ENCODE measurements around the gene NEURL3. TPM values are rescaled to one million over a fixed set of nuclear protein-coding genes. Genes with fewer than 3 reads are reported as not detected.
A peak's percentile ranks its signal among the peaks of the same experiment; 100 is the strongest.

Gene NEURL3
- total and polyA plus RNA-seq, 9 of the 15 experiments (the other 6 are each of a cell fraction or from before 2014, with no cell fraction given), result not detected

GRCh38 chr2:96531872-96532505 lies 26.8 kb upstream of the NEURL3 start (continued):
- TF ChIP-seq SFPQ (IDR thresholded peaks at IDR 0.05; ENCODE audit: low read depth, low read length), result no peak
- TF ChIP-seq ATF1 (CRISPR knock-in tag; IDR thresholded peaks at IDR 0.05), result no peak
- peak; percentile 87 for TF ChIP-seq ATF1 (tag; IDR thresholded peaks at IDR 0.05)
- TF ChIP-seq ATF7 (IDR thresholded peaks at IDR 0.05), result peak; percentile 95
- peak; percentile 91 for TF ChIP-seq JUND (IDR thresholded peaks at IDR 0.05; ENCODE audit: borderline replicate concordance, low read depth, low read length)
- peak; percentile 89; the same call in 1 of the 3 replicates for TF ChIP-seq JUND (tag; IDR thresholded peaks at IDR 0.05; ENCODE audit: borderline replicate concordance, low read depth, low read length)
- no peak for TF ChIP-seq ZNF277 (CRISPR knock-in tag; IDR thresholded peaks at IDR 0.05; ENCODE audit: borderline replicate concordance)
- no peak for TF ChIP-seq JUNB (CRISPR knock-in tag; conservative IDR thresholded peaks at IDR 0.05)

All from K562 (cell line).